Measurements from ENCODE around the gene TUBG1. TPM values are rescaled to one million over a fixed set of nuclear protein-coding genes. Genes with fewer than 3 reads are reported as not detected.

TUBG1 gene
- total and polyA plus RNA-seq, 10 of the 15 experiments (the other 5 are each of a cell fraction or from before 2014, with no cell fraction given) = 40.0 to 256 (median 107) TPM

Other genes starting within 250 kb of the TUBG1 start
Only the 7 nearest of the 23 such genes appear.
- 0.44 and 1.1 TPM in 2 replicates for gene HSD17B1, start 56.8 kb upstream of the TUBG1 start, total RNA-seq (2014; rRNA removed)
- gene HSD17B1, start 56.8 kb upstream of the TUBG1 start, total RNA-seq (2014; rRNA removed; fragmentation: Illumina TruSeq; extraction: Trizol) = 0.14 and 0.36 TPM in 2 replicates
- gene HSD17B1, start 56.8 kb upstream of the TUBG1 start, total RNA-seq (2021) = 0.61 and 0.67 TPM in 2 replicates
- 0.19 and 0.29 TPM in 2 replicates for gene HSD17B1, start 56.8 kb upstream of the TUBG1 start, polyA plus RNA-seq (2011; rRNA removed)
- 0.06 and 0.15 TPM in 2 replicates for gene HSD17B1, start 56.8 kb upstream of the TUBG1 start, polyA plus RNA-seq (2014; fragmentation: Illumina TruSeq; extraction: Trizol)
- gene HSD17B1, start 56.8 kb upstream of the TUBG1 start, polyA plus RNA-seq (2014; fragmentation: Nextera tagmentation; extraction: Ambion mirVana) = under 1 TPM; 0.21 to 0.26 TPM
- 0.22 and 0.47 TPM in 2 replicates for gene HSD17B1, start 56.8 kb upstream of the TUBG1 start, polyA plus RNA-seq (2014; rRNA removed)
- 1 to 10 TPM in 1 of 2 experiments, under 1 TPM in 1; 0.73 to 1.1 TPM for gene HSD17B1, start 56.8 kb upstream of the TUBG1 start, polyA plus RNA-seq (2016; fragmentation: Nextera tagmentation; extraction: Ambion mirVana)
- 27.8 and 31.3 TPM in 2 replicates for gene COASY, start 47.5 kb upstream of the TUBG1 start, total RNA-seq (2014; rRNA removed)
- 18.6 TPM in 2 replicates for gene COASY, start 47.5 kb upstream of the TUBG1 start, total RNA-seq (2014; rRNA removed; fragmentation: Illumina TruSeq; extraction: Trizol)
- gene COASY, start 47.5 kb upstream of the TUBG1 start, total RNA-seq (2021) = 81.9 and 88.5 TPM in 2 replicates
- 19.9 and 33.1 TPM in 2 replicates for gene COASY, start 47.5 kb upstream of the TUBG1 start, polyA plus RNA-seq (2011; rRNA removed)
- gene COASY, start 47.5 kb upstream of the TUBG1 start, polyA plus RNA-seq (2014; fragmentation: Illumina TruSeq; extraction: Trizol) = 28.0 and 38.1 TPM in 2 replicates
- gene COASY, start 47.5 kb upstream of the TUBG1 start, polyA plus RNA-seq (2014; fragmentation: Nextera tagmentation; extraction: Ambion mirVana) = 10 to 100 TPM; 39.8 to 46.6 TPM
- gene COASY, start 47.5 kb upstream of the TUBG1 start, polyA plus RNA-seq (2014; rRNA removed) = 52.5 and 57.8 TPM in 2 replicates
- 10 to 100 TPM; 88.1 to 93.9 TPM for gene COASY, start 47.5 kb upstream of the TUBG1 start, polyA plus RNA-seq (2016; fragmentation: Nextera tagmentation; extraction: Ambion mirVana)
- gene MLX, start 42.6 kb upstream of the TUBG1 start, total RNA-seq (2014; rRNA removed) = 37.1 and 39.5 TPM in 2 replicates
- gene MLX, start 42.6 kb upstream of the TUBG1 start, total RNA-seq (2014; rRNA removed; fragmentation: Illumina TruSeq; extraction: Trizol) = 34.1 and 34.4 TPM in 2 replicates
- gene MLX, start 42.6 kb upstream of the TUBG1 start, total RNA-seq (2021) = 38.3 and 41.5 TPM in 2 replicates
- gene MLX, start 42.6 kb upstream of the TUBG1 start, polyA plus RNA-seq (2011; rRNA removed) = 41.2 and 48.9 TPM in 2 replicates
- gene MLX, start 42.6 kb upstream of the TUBG1 start, polyA plus RNA-seq (2014; fragmentation: Illumina TruSeq; extraction: Trizol) = 59.2 and 61.1 TPM in 2 replicates
- gene MLX, start 42.6 kb upstream of the TUBG1 start, polyA plus RNA-seq (2014; fragmentation: Nextera tagmentation; extraction: Ambion mirVana) = 10 to 100 TPM; 38.3 to 49.1 TPM
- gene MLX, start 42.6 kb upstream of the TUBG1 start, polyA plus RNA-seq (2014; rRNA removed) = 65.0 and 66.1 TPM in 2 replicates
- 10 to 100 TPM; 40.6 to 47.4 TPM for gene MLX, start 42.6 kb upstream of the TUBG1 start, polyA plus RNA-seq (2016; fragmentation: Nextera tagmentation; extraction: Ambion mirVana)
- gene PSMC3IP, start 32.0 kb upstream of the TUBG1 start, total RNA-seq (2014; rRNA removed) = 17.4 and 18.7 TPM in 2 replicates
- gene PSMC3IP, start 32.0 kb upstream of the TUBG1 start, total RNA-seq (2014; rRNA removed; fragmentation: Illumina TruSeq; extraction: Trizol) = 12.0 and 12.1 TPM in 2 replicates
- gene PSMC3IP, start 32.0 kb upstream of the TUBG1 start, total RNA-seq (2021) = 14.7 and 18.0 TPM in 2 replicates
- gene PSMC3IP, start 32.0 kb upstream of the TUBG1 start, polyA plus RNA-seq (2011; rRNA removed) = 13.5 and 15.0 TPM in 2 replicates
- 25.9 and 28.5 TPM in 2 replicates for gene PSMC3IP, start 32.0 kb upstream of the TUBG1 start, polyA plus RNA-seq (2014; fragmentation: Illumina TruSeq; extraction: Trizol)
- 1 to 10 TPM; 6.8 to 7.1 TPM for gene PSMC3IP, start 32.0 kb upstream of the TUBG1 start, polyA plus RNA-seq (2014; fragmentation: Nextera tagmentation; extraction: Ambion mirVana)
- 24.8 and 26.8 TPM in 2 replicates for gene PSMC3IP, start 32.0 kb upstream of the TUBG1 start, polyA plus RNA-seq (2014; rRNA removed)
- 10 to 100 TPM; 33.1 to 34.5 TPM for gene PSMC3IP, start 32.0 kb upstream of the TUBG1 start, polyA plus RNA-seq (2016; fragmentation: Nextera tagmentation; extraction: Ambion mirVana)
- 38.9 and 42.8 TPM in 2 replicates for gene RETREG3, start 309 bp upstream of the TUBG1 start, total RNA-seq (2014; rRNA removed)
- gene RETREG3, start 309 bp upstream of the TUBG1 start, total RNA-seq (2014; rRNA removed; fragmentation: Illumina TruSeq; extraction: Trizol) = 28.7 and 28.9 TPM in 2 replicates
- 47.6 and 50.3 TPM in 2 replicates for gene RETREG3, start 309 bp upstream of the TUBG1 start, total RNA-seq (2021)
- 34.9 and 50.6 TPM in 2 replicates for gene RETREG3, start 309 bp upstream of the TUBG1 start, polyA plus RNA-seq (2011; rRNA removed)
- 20.5 and 23.3 TPM in 2 replicates for gene RETREG3, start 309 bp upstream of the TUBG1 start, polyA plus RNA-seq (2014; fragmentation: Illumina TruSeq; extraction: Trizol)
- gene RETREG3, start 309 bp upstream of the TUBG1 start, polyA plus RNA-seq (2014; fragmentation: Nextera tagmentation; extraction: Ambion mirVana) = 1 to 10 TPM; 7.0 to 9.0 TPM
- 21.5 and 21.7 TPM in 2 replicates for gene RETREG3, start 309 bp upstream of the TUBG1 start, polyA plus RNA-seq (2014; rRNA removed)
- 10 to 100 TPM; 26.8 to 27.8 TPM for gene RETREG3, start 309 bp upstream of the TUBG1 start, polyA plus RNA-seq (2016; fragmentation: Nextera tagmentation; extraction: Ambion mirVana)
- 6.0 and 6.8 TPM in 2 replicates for gene TUBG2, start 49.6 kb downstream of the TUBG1 start, total RNA-seq (2014; rRNA removed)
- gene TUBG2, start 49.6 kb downstream of the TUBG1 start, total RNA-seq (2014; rRNA removed; fragmentation: Illumina TruSeq; extraction: Trizol) = 3.8 and 4.7 TPM in 2 replicates
- 7.7 and 9.1 TPM in 2 replicates for gene TUBG2, start 49.6 kb downstream of the TUBG1 start, total RNA-seq (2021)
- 12.4 and 14.4 TPM in 2 replicates for gene TUBG2, start 49.6 kb downstream of the TUBG1 start, polyA plus RNA-seq (2011; rRNA removed)
- gene TUBG2, start 49.6 kb downstream of the TUBG1 start, polyA plus RNA-seq (2014; fragmentation: Illumina TruSeq; extraction: Trizol) = 5.8 and 8.8 TPM in 2 replicates
- gene TUBG2, start 49.6 kb downstream of the TUBG1 start, polyA plus RNA-seq (2014; fragmentation: Nextera tagmentation; extraction: Ambion mirVana) = 1 to 10 TPM; 1.2 to 1.8 TPM
- 11.3 and 12.5 TPM in 2 replicates for gene TUBG2, start 49.6 kb downstream of the TUBG1 start, polyA plus RNA-seq (2014; rRNA removed)
- 10 to 100 TPM; 11.3 to 11.9 TPM for gene TUBG2, start 49.6 kb downstream of the TUBG1 start, polyA plus RNA-seq (2016; fragmentation: Nextera tagmentation; extraction: Ambion mirVana)
- 15.8 and 22.3 TPM in 2 replicates for gene PLEKHH3, start 67.3 kb downstream of the TUBG1 start, total RNA-seq (2014; rRNA removed)
- 7.0 and 7.8 TPM in 2 replicates for gene PLEKHH3, start 67.3 kb downstream of the TUBG1 start, total RNA-seq (2014; rRNA removed; fragmentation: Illumina TruSeq; extraction: Trizol)
- 35.5 and 38.0 TPM in 2 replicates for gene PLEKHH3, start 67.3 kb downstream of the TUBG1 start, total RNA-seq (2021)
- 4.0 and 14.0 TPM in 2 replicates for gene PLEKHH3, start 67.3 kb downstream of the TUBG1 start, polyA plus RNA-seq (2011; rRNA removed)
- 1.5 and 3.9 TPM in 2 replicates for gene PLEKHH3, start 67.3 kb downstream of the TUBG1 start, polyA plus RNA-seq (2014; fragmentation: Illumina TruSeq; extraction: Trizol)
- gene PLEKHH3, start 67.3 kb downstream of the TUBG1 start, polyA plus RNA-seq (2014; fragmentation: Nextera tagmentation; extraction: Ambion mirVana) = 1 to 10 TPM in 1 of 2 experiments, under 1 TPM in 1; 0.31 to 2.1 TPM
- 29.5 and 31.3 TPM in 2 replicates for gene PLEKHH3, start 67.3 kb downstream of the TUBG1 start, polyA plus RNA-seq (2014; rRNA removed)
- 10 to 100 TPM; 10.3 to 11.8 TPM for gene PLEKHH3, start 67.3 kb downstream of the TUBG1 start, polyA plus RNA-seq (2016; fragmentation: Nextera tagmentation; extraction: Ambion mirVana)